ENCODE measurements around the gene DNAJC15.

The DNAJC15 gene

GRCh38 chr13:43088093-43088511, 64.7 kb downstream of the DNAJC15 start:
- DNase-seq, result no peak

DNA sequence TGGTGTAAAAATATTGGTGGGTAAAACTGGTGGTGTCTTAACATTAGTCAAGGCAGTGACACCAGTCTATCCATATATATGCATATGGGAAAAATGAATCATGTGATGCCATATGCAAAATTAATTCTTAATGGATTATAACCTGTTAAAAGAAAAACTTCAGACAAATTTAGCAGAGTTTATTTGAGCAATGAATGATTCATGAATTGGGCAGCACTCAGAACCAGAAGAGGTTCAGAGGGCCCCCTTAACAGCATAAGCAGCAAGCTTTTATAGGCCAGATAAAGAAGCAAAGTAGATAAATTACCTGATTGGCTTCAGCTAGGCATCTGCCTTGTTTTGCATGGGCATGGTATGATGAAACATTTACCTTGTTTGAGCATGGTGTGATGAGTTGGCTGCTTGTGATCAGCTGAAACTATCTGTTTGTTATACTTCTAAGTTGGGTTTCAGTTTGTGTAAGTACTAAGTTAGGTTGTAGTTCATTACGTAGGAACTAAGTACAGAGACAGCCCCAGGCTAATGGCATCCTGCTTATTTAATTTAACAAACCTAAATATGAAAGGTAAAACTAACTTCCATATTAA, 66.6 kb downstream of the DNAJC15 start:
- no peak for DNase-seq

- no peak for DNase-seq
These were observed 71.5 kb downstream of the DNAJC15 start for GRCh38 chr13:43094901-43095300.

GRCh38 chr13:43095771-43096719, 72.7 kb downstream of the DNAJC15 start:
- no peak for DNase-seq

GRCh38 chr13:43100667-43101066, 77.3 kb downstream of the DNAJC15 start:
- DNase-seq, result no peak

GRCh38 chr13:43102304-43102703, 78.9 kb downstream of the DNAJC15 start:
- DNase-seq, result no peak

- DNase-seq, result no peak
These were observed 84.4 kb downstream of the DNAJC15 start for GRCh38 chr13:43107780-43108179.

DNA sequence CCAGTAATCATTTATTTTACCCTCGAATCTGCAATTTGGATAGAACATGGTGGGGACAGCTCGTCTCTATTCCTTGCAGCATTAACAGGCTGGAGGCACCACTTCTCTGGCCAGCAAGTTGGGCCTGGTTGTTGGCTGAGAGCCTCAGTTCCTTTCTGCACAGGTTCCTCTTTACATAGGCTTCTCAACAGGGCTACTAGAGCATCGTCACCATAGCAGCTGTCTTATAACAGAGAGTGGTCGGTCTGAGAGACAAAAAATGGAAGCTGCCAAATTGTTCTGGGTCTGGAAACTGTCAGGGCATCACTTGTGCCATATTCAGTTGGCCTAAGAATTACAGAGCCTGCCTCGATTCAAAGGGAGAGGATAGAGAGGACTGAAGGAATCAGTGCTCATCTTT, 86.7 kb downstream of the DNAJC15 start:
- DNase-seq, result no peak

DNA sequence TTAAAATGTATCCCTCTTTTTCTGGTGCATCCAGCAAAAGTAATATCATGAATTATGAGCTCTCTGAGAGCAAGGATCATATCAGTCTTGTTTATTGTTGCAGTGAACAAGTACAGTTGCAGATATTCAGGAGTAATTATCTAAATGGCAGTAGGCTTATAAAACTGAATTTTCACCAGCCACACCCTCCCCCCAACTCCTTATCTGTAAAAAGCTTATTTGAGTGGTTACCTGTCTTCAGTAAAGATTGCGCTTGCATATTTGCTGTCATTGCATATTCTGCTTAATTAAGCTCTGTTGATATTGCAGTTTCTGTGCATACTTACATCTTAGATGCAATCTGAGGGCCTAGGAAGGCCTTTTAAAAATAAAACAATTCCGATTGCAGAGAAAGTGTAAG, 87.3 kb downstream of the DNAJC15 start:
- DNase-seq, result no peak

DNA sequence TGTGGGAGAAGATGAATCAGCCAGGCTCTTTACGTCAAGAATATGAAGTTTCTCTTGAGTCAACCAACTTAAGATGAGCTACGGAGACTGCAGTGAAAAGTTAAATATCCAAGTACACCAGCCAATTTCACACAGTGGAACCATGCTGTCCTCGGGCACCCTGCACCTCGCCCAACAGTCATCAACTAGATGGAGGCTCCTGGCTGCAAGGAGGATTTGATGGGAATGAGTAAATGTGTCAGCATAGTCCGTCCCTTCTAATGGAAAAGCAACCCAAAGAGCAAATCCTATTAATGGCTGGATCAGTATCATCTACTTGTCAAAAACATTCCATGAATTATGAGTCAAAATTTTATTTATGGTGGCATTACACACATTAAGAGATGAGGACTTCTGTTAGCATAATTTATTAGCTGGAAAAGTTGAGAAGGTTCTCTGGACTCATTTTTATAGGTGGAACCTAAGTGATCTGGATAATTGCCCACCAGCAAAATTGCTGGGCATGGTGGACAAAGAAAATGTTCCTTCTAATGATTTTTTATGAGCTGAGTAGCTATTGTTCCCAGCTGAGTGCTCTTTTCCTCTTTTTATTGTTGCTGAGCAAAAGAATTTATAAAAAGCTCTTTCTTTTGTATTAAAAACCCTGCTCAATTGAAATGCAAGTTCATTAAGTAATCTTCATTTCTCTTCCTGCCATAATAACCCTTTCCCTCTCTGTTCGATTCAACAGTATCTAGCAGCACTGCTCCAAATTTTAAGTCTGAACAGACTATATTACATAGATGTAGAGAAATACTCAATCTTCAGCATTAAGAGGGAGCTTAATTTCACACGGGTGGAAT, 88.4 kb downstream of the DNAJC15 start:
- DNase-seq, result no peak

- DNase-seq, result no peak
These were observed 90.2 kb downstream of the DNAJC15 start for GRCh38 chr13:43113603-43114002.

DNA sequence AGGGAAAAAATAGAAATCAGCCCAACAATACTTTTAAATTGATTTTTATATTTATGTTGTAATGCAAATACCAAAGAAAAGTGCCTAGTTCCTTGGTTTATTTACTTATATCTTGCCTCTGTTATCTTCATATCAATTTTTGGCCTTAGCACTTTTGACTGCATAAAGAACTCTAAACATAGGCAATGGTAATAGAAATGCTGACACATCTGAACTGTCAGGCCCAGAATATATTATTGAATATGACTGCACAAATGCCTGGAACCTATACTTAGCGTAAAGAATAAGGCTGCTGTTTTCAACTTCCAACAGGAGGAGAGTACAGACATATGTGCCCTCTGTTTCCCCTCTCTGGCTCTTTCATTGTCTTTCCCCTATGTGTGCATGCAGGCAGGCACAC, 91.1 kb downstream of the DNAJC15 start:
- DNase-seq, result no peak

GRCh38 chr13:43115141-43115540, 91.8 kb downstream of the DNAJC15 start:
- DNase-seq, result no peak

GRCh38 chr13:43116242-43116641, 92.9 kb downstream of the DNAJC15 start:
- DNase-seq, result no peak

DNA sequence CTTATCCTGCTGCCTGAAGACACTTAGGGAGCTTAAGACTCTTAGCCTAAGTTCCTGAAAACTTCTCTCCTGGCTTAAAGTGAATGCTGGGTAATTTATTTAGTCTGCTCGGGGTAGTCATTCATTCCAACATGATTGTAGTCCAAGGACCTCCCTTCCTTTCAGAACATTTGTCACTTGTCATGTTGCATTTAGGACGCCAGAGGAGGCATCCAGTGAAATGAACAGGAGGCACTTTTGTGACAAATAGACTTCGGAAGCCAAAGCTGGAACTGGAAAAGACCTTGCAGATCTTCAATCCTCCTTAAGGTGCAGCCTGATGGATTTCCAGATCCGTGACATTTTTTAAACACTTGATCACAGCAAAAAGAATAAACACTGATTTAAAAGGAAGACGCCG, 95.1 kb downstream of the DNAJC15 start:
- no peak for DNase-seq

GRCh38 chr13:43119206-43119605, 95.8 kb downstream of the DNAJC15 start:
- DNase-seq, result no peak

GRCh38 chr13:43122791-43123190, 99.4 kb downstream of the DNAJC15 start:
- DNase-seq, result no peak

GRCh38 chr13:43123856-43124255, 100.5 kb downstream of the DNAJC15 start:
- no peak for DNase-seq

DNA sequence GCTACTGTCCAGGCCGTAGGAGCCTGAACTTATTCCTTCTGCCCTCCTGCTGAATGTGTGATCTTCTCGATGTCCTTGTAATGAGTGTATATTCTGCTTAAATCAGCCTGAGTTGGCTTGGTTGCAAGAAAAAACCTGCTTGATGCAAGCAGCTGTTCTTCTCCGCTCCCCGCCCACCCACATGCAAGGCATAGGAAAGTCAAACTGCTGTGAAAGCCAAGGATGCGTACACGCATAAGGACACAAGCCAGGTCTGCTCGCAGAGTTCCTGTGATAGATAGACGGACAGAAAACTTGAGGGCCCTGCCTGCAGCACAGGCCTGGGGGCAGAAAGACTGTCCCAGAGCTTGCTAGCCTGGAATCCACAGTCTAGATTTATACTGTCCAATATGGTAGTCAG, 101.1 kb downstream of the DNAJC15 start:
- no peak for DNase-seq

GRCh38 chr13:43126420-43126819, 103.0 kb downstream of the DNAJC15 start:
- no peak for DNase-seq

DNA sequence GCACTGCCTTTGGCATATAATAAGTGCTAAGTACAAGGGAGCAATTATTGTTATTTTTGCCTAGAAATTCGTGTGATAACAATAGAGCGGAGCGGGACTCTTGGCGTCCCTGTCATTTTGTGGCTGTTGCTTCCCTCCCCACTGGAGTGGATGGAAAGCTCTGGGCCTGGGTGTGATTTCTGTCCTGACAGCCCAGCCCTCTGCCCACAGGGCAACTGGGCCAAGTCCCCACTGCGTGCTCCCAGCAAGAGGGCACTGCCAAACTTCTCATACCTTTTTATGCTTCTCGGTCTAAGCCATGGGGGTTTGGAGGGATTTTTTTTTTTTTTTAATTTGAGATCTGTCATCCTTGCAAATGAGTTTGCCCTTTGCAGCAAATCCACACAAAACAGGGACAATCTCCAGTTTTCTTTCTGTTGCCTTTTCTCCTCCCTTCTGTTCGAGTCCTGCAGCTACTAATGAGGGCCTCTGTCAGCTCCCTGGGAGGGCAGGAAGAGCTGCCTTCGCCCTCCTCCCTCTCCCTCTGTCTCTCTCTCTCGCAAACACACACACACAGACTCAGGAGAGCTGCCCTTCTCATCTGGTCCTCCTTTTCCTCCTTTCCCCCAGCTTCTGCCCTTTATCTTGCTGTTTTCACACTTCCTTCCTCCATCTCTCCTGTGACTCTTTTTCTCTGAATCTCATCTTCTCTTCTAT, 103.9 kb downstream of the DNAJC15 start:
- DNase-seq, result no peak

DNA sequence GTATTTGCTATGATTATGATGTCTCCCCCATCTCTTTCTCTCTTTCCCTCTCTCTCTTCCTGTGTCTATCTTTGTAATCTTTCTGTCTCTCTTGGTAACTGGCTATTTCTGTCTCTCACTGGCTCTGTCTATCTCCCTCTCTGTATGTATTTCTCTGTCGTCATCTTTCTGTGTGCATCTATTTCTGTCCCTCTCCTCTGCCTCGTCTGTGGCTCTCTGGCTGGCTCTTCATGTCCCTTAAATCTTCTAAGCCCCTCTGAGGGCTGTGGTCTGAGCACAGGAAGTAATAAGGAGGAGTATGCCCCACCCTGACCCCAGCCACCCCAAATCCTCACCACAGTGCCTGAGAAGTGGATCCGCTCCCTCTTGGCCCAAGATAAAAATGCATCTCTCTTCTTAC, 104.4 kb downstream of the DNAJC15 start:
- no peak for DNase-seq

DNA sequence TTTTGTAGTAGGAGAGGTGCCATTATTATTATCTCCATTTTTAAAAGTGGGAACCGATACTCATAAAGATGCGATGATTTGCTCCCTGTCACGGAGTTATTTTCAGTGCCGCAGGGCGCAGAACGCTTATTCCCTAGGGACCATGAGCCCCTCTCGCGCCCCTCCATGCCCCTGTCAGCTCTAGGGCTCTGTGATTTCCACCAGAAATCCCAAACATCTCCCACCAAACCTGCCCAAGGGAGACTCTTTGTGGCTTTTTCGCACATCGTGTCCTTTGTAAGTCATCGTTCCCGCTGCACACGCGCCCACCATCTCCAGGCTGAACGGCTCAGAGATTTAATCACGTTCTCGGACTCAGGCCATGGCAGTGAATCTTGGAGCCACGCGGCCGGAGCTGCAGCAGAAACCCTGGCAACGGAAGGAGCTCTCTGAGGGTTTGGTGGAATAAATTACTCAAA, 105.1 kb downstream of the DNAJC15 start:
- no peak for DNase-seq
